Urothelium cell line (cell line): ENCODE data around the gene JADE2.

Experiments
- DNase-seq: peaks from one replicate; pipeline ENCODE4 v3.0.0; 2011; ENCODE audit warnings: low spot score, mixed read lengths
- FAIRE-seq: peaks from 2 replicates; lab custom pipeline; 2011; peaks lifted over from hg19 to GRCh38; lab: Jason Lieb, UNC

The JADE2 gene

DNA sequence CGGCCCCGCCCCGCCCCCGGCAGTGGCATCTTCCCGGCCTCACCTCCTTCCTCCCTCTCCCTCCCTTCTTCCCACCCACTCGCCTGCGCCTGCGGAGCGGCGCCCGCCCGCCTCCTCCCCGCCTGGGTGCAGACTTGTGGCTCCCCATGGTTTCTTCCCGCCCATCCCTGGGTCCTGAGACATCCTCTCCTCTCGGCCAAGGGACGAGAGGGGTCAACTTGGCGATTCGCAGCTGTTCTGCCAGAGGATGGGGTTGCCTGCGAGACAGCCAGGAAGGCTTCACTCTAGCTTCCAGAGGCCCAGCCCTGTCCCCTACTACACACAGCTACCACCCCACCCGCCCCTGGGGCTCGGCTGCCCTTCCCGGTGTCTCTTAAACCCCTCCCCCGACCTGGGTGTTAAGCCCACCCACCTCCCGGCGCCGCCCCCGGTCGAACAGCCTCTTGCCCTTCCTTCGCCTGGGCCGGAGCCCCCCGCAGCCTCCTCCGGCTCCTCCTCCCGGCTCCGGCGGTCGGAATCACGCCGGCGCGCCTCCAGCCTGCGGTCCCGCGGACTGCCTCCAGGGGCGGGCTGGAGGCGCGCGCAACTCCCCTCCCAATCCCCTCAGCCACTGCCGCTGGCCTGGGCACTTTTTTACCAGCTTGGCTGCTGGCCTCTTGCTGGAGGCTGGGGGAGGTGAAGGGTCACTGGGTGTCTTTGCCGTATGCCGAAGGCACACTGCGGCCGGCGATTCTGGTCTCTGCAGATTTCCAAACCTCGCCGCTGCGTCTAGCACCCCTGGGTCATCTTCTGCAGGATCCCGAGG, 1.9 kb downstream of the JADE2 start:
- DNase-seq (peak; percentile 87), FAIRE-seq (no peak)

DNA sequence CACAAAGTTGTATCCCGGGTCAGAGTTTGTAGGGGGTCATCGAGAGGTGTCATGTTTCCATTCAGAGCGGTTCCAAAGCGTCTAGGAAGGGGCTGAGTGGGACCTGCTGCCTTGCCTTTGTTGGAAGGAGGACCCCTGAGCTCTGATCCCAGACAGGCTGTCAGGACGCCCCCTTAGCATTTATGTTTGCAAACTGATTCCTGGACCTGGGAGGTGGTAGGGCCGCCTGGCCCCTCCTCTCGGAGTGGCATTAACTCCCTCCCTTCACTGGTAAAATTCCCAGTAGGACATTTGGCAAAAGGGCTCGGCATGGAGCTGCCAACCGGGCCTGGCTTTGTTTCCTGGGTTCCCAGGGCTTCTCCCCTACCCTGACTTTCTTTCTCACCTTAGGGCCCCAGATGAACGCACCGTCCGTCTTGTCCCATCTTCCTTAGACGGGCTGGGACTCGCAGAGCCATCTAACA, 2.5 kb downstream of the JADE2 start:
- no peak for DNase-seq
- FAIRE-seq: no peak

DNA sequence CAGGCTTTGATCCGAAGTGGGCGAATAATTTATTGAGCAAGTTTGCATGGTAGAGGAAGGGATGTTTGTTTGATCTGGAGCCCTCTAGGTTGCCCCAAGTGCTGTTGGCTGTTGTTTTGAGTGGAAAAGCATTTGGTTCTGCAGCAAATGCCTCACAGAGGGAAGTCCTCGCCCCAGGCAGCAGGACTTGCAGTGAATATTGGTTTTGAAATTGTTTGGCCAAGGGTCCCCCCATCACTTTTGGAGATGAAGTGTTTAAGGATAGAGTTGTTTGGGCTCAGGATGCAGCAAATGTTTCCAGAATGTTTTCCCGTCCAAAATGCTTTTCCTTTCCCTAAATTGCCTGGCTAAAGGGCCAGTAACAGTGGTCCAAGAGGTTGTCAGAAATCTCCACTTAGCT, 3.1 kb downstream of the JADE2 start:
- DNase-seq: no peak
- FAIRE-seq: no peak

DNA sequence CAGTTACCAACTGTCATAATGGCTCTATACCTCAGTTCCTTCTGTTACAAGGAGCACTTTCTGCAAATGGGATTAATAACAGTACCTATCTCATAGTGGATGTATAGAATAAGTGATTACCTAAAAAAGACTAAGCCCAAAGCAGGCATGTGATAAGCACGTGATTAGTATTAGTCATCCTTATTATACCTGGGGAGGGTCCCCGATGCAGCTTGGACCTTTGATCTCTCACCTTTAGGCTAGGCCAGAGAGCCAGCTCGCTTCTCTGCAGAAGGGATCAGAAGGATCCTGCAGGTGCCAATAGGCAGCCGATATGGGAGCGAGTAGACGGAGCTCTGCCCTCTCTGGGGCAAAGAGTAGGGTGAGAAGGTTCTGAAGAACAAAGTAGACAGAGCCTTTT, 4.0 kb downstream of the JADE2 start:
- DNase-seq (no peak), FAIRE-seq (no peak)

- no peak for FAIRE-seq
- DNase-seq: no peak
These were observed 5.0 kb downstream of the JADE2 start for GRCh38 chr5:134530301-134531077.

DNA sequence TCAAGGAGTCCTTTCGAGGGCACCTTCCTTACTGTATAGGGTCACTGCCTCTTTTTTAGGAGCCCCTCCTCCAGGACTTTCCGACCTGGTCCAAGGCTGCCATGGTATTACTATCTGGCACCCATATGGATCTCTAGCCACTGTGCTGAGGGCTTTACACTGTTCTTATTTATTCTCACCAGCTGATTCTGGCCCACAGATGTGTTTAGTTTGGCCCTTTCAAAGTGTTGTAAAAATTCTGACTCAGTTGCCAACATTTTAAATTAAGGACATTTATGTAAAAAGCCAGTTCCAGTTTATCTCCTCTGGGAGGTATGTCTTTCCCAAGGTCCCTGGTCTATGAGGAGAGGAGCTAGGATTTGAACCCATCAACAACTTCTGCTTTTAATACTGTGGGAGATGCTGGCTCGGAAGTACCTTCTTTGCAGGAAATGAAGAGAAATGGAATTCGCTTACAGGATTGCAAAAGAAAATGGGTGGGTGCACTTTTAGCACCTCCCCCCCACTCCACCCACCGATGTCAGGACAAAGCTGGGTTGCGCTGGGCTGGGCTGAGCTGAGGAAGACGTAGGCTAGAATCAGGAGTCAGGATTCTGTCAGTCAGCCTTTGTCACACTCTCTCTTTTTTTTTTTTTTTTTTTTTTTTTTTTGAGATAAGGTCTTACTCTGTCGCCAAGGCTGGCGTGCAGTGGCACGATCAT, 7.8 kb downstream of the JADE2 start:
- no peak for FAIRE-seq

DNA sequence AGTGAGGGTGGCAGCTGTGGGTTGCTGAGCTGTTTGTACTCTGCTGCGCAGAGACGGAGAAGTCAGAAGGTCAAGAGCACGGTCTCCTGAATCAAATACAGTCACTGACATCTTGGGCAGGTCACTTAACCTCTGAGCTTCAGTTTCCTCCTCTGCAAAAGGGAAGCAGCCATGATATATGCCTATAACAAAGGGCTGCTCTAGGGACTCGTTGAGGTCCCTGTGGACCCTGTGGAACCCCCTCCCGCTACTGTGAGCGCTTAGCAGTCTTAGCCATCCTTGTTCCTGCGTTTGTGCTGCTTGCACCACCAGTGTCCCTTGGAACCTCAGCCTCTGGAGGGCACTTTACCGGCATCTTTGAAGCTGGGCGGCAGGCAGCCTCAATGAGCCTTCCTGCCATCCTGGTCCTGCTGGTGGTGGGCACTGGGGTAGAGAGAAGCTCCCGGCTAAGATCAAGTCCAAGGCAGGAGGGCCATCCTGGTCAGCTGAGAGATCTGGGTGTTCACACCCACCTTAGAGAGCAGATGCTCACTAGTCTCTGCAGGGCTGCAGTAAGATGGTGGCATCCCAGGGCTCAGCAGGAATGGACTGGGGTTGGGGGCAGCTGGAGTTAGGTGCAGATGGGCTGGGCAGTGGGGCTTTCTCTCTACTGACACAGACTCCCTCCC, 8.7 kb downstream of the JADE2 start:
- DNase-seq (no peak), FAIRE-seq (no peak)

More for the DNA sequence above, 7.8 kb downstream of the JADE2 start:
- no peak for DNase-seq

DNA sequence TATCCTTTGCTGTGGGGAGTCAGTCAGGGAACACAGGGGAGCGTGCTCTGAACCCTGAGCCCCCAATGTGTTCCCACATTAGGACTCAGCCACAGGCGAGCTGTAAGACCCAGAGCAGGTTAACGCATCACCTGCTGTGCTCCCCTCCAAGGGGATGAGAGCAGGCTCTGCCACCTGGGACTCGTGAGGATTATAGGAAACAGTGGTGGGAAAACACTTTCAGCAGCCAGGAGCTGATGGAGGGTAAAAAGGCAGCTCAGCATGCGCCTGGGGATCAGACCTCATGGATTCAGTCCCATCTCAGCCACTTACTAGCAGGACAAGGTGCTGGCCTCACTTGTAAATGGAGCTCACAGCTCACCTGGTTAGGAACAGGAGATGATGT, 9.2 kb downstream of the JADE2 start:
- FAIRE-seq (no peak), DNase-seq (no peak)

DNA sequence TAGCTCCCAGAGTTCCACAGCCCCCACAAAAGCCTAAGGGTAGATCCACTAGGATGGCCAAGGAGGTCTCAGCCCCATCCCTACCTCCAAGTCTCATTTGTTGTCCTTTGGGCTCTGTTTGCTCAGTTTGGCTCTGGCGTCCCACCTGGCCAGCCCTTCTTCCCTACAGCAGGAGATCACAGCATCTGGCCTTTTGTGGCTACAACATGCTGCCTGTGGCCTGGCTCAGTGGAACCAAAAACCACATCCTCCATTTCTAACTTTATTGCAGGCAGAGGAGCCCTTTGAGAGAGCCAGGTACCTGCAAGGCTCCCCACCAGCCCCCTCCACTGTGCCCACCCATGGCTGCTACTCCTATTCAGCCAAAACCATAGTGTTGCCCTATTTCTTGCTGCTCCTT, 11.4 kb downstream of the JADE2 start:
- FAIRE-seq (no peak), DNase-seq (no peak)

GRCh38 chr5:134537297-134537696, 11.8 kb downstream of the JADE2 start:
- DNase-seq (no peak), FAIRE-seq (no peak)

GRCh38 chr5:134538296-134538695, 12.8 kb downstream of the JADE2 start:
- FAIRE-seq (no peak), DNase-seq (no peak)

- FAIRE-seq: no peak
- DNase-seq: no peak
These were observed 14.3 kb downstream of the JADE2 start for GRCh38 chr5:134539732-134540131.

GRCh38 chr5:134540747-134541733, 15.6 kb downstream of the JADE2 start:
- no peak for FAIRE-seq
- DNase-seq: no peak

DNA sequence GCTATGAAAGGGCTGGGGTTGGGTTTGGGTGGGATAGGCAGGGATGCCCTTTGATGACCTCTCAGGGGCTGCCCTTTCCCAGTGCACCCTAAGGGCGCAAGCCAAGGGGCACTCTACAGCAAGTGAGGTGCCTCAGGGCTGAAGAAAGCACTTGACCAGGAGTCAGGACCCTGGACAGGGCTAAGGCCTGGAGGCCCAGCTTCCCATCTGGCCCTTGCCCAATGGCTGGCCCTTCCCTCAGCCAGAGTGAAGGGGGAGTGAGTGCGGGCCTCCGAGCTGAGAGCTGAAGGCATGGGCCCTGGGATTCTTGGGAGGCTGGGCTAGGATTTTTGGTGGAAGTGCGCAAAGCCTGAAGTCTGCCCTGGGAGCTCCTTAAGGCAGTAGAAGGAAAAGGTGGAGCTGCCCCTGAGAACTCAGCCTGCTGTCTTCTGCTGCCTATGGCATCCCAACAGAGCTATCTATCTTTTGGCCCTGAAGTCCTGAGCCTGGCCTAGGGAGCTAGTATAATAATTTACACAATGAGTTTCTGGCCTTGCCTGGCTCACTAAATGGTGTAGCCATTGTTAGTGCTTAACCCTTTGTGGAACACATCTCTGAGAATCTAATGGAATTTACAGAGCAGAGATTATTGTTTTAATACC, 16.4 kb downstream of the JADE2 start:
- FAIRE-seq (no peak), DNase-seq (no peak)

GRCh38 chr5:134543820-134544614, 18.5 kb downstream of the JADE2 start:
- FAIRE-seq: no peak
- DNase-seq: no peak

DNA sequence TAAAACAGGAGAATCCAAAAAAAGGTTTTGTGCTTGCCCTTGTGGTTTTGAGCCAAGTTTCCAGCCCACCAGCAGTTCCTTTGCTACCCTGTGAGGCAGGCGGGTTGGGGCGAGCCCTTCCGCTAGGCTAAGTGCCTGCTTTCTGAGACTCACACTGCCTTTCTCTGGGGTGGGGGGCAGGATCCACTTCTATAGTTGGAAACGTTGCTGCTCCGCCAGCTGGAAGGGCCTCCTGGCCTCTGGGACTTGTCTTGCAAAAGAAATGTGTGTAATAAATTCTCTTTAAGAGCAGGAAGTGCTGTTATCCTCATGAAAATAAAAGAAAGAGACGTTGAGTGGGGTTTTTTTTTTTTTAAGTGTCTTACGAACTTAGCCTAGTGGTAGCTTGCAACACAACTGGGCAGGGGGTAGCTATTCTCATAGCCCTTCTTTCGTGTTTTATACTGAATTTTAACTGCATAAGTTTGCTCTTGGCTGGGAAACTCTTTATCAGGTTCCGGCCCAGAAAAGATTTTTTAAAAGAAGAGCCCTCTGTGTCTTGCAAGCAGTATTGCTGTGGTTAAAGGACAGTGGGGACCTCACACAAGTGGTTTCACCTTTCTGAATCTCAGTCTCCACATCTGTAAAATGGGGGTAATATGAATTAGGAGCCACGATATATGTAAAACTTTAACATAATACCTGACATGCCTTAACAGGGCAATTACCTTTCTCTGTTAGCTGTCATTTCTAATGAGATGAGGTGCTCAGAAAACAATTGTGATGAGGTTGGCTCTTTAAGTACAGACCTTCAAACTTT, 19.8 kb downstream of the JADE2 start:
- DNase-seq: no peak
- no peak for FAIRE-seq

GRCh38 chr5:134547066-134547465, 21.6 kb downstream of the JADE2 start:
- DNase-seq (no peak), FAIRE-seq (no peak)

- DNase-seq: no peak
These were observed 22.1 kb downstream of the JADE2 start for GRCh38 chr5:134547579-134547978.

More at GRCh38 chr5:134547579-134547978, 22.1 kb downstream of the JADE2 start:
- no peak for FAIRE-seq
